ENCODE measurements around the gene HMGCS1. TPM values are rescaled to one million over a fixed set of nuclear protein-coding genes. Genes with fewer than 3 reads are reported as not detected.

Gene HMGCS1
- total and polyA plus RNA-seq, 4 donors, result 91.9 to 360 (median 164) TPM

DNA sequence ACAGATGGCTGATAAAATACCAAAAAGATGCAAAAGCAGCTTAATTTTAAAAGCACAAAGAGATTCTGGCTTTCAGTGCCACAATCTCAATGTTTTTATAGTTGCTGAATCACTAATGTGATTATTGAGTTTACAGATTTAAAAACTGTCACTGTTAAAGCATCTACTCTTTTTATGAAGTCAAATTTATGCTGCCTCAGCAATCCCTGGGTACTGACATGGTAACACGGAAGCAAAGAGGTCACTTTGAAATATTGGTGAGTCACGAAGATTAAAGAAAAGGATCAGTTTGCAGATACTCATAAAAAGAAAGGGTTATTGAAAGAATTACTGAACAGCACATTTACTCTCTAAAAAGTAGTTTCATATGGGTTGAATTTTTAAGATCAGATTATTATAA, 39.7 kb upstream of the HMGCS1 start:
- H3K27me3 ChIP-seq (ENCODE audit: control insufficient read depth in 3 of 3, insufficient read depth in 3 of 3, low read length in 2 of 3), result no peaks in the 10 kb centered on the region
- H3K9ac ChIP-seq (ENCODE audit: insufficient read depth in 1 of 2, low read length in 2 of 2), result no peak overlapping the region
- H3K27ac ChIP-seq (ENCODE audit: low read depth in 1 of 2, low read length in 1 of 2), result no peak overlapping the region
- H3K9me3 ChIP-seq (ENCODE audit: control insufficient read depth in 4 of 4, insufficient read depth in 3 of 4, low read length in 3 of 4), result no peaks in the 10 kb centered on the region
- 78 to 81% methylated on average over 2 of the region's 2 CpGs for WGBS, 2 donors
- peaks cover 0 to 31% (median 12%) of the 10 kb centered on the region in 5 donors for H3K4me1 ChIP-seq (ENCODE audit: control insufficient read depth in 5 of 5, insufficient read depth in 5 of 5, low read length in 5 of 5)
- DNase-seq (no peak), ATAC-seq (ENCODE audit: insufficient read depth, low FRiP score) (no peak)
- no peaks in the 10 kb centered on the region for H3K36me3 ChIP-seq (ENCODE audit: control insufficient read depth in 4 of 4, insufficient read depth in 4 of 4, low read length in 4 of 4)
- H3K4me3 ChIP-seq, result no peak overlapping the region
- TF ChIP-seq CTCF (IDR thresholded peaks at IDR 0.05; ENCODE audit: control extremely low read depth, extremely low read depth), result no peak

DNA sequence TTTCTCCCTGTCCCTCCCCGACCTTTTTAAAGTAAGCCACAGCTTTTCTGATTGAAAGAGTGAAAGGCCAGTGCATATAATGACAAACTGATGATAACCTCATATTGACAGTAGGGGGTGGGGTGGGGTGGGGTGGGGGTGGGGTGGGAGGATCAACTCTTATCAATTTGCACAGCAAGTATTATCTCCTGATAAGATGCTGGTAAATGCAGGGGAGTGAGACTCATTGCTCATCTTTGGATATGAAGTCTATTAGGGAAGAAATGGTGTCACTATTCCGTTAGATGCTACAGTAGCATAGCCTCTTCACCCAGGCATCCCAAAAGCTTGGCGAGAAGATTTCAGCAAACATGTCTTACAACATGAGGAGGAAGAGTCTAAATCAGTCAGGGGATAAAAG, 38.9 kb upstream of the HMGCS1 start:
- ATAC-seq (ENCODE audit: insufficient read depth, low FRiP score) (no peak), DNase-seq (no peak)
- Histone ChIP-seq H3K9ac (ENCODE audit: insufficient read depth in 1 of 2, low read length in 2 of 2) (no peak overlapping the region), H3K4me3 (no peak overlapping the region), H3K36me3 (ENCODE audit: control insufficient read depth in 4 of 4, insufficient read depth in 4 of 4, low read length in 4 of 4) (no peaks in the 10 kb centered on the region), H3K27me3 (ENCODE audit: control insufficient read depth in 3 of 3, insufficient read depth in 3 of 3, low read length in 2 of 3) (no peaks in the 10 kb centered on the region), H3K4me1 (ENCODE audit: control insufficient read depth in 5 of 5, insufficient read depth in 5 of 5, low read length in 5 of 5) (peaks cover 0 to 23% (median 4%) of the 10 kb centered on the region in 5 donors), H3K9me3 (ENCODE audit: control insufficient read depth in 4 of 4, insufficient read depth in 3 of 4, low read length in 3 of 4) (peaks cover 0 to 2% (median 0%) of the 10 kb centered on the region in 4 donors), H3K27ac (ENCODE audit: low read depth in 1 of 2, low read length in 1 of 2) (no peak overlapping the region)
- TF ChIP-seq CTCF (IDR thresholded peaks at IDR 0.05; ENCODE audit: control extremely low read depth, extremely low read depth), result no peak
- WGBS, 2 donors, result 80 to 84% methylated on average over 3 of the region's 3 CpGs

DNA sequence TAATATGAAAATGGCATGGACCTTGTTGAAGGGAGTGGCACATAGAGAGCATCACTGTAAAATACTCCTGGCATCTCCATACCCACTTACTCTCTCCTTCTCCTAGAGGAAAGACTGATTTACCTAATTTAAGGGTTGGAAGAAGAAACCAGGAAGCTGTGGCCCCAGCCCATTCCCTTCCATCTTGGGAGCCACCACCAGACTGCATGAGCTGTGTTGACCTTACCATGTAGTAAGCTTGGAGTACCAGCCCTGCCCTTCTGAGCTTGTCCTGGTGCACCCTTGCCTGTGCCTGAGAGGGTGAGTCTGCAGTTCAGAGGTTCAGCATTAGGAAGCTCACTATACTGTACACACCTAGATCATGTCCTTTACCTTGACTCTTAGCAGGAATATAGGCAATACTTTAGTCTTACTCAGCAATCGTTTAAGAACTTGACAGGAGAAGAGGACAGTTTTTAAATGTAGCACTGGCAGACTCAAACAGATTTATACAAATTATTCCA, 35.7 kb upstream of the HMGCS1 start:
- no peak overlapping the region for H3K9ac ChIP-seq (ENCODE audit: insufficient read depth in 1 of 2, low read length in 2 of 2)
- H3K36me3 ChIP-seq (ENCODE audit: control insufficient read depth in 4 of 4, insufficient read depth in 4 of 4, low read length in 4 of 4), result no peaks in the 10 kb centered on the region
- no peak for DNase-seq
- H3K27me3 ChIP-seq (ENCODE audit: control insufficient read depth in 3 of 3, insufficient read depth in 3 of 3, low read length in 2 of 3), result no peaks in the 10 kb centered on the region
- H3K4me1 ChIP-seq (ENCODE audit: control insufficient read depth in 5 of 5, insufficient read depth in 5 of 5, low read length in 5 of 5), result peaks cover 0 to 18% (median 0%) of the 10 kb centered on the region in 5 donors
- H3K9me3 ChIP-seq (ENCODE audit: control insufficient read depth in 4 of 4, insufficient read depth in 3 of 4, low read length in 3 of 4), result peaks cover 0 to 2% (median 0%) of the 10 kb centered on the region in 4 donors
- 94 to 97% methylated on average over 1 of the region's 1 CpG for WGBS, 2 donors
- no peak for ATAC-seq (ENCODE audit: insufficient read depth, low FRiP score)
- H3K4me3 ChIP-seq, result no peak overlapping the region
- no peak overlapping the region for H3K27ac ChIP-seq (ENCODE audit: low read depth in 1 of 2, low read length in 1 of 2)
- no peak for TF ChIP-seq CTCF (IDR thresholded peaks at IDR 0.05; ENCODE audit: control extremely low read depth, extremely low read depth)

- H3K27ac ChIP-seq (ENCODE audit: low read depth in 1 of 2, low read length in 1 of 2), result no peak overlapping the region
- peaks cover 0 to 15% (median 0%) of the 10 kb centered on the region in 5 donors for H3K4me1 ChIP-seq (ENCODE audit: control insufficient read depth in 5 of 5, insufficient read depth in 5 of 5, low read length in 5 of 5)
- DNase-seq, result no peak
- H3K4me3 ChIP-seq, result no peak overlapping the region
- 71 to 84% methylated on average over 4 of the region's 4 CpGs for WGBS, 2 donors
- no peak for TF ChIP-seq CTCF (IDR thresholded peaks at IDR 0.05; ENCODE audit: control extremely low read depth, extremely low read depth)
- no peak for ATAC-seq (ENCODE audit: insufficient read depth, low FRiP score)
- H3K9ac ChIP-seq (ENCODE audit: insufficient read depth in 1 of 2, low read length in 2 of 2), result no peak overlapping the region
- no peaks in the 10 kb centered on the region for H3K27me3 ChIP-seq (ENCODE audit: control insufficient read depth in 3 of 3, insufficient read depth in 3 of 3, low read length in 2 of 3)
- H3K9me3 ChIP-seq (ENCODE audit: control insufficient read depth in 4 of 4, insufficient read depth in 3 of 4, low read length in 3 of 4), result peaks cover 0 to 2% (median 0%) of the 10 kb centered on the region in 4 donors
- no peaks in the 10 kb centered on the region for H3K36me3 ChIP-seq (ENCODE audit: control insufficient read depth in 4 of 4, insufficient read depth in 4 of 4, low read length in 4 of 4)
Measured at GRCh38 chr5:43348207-43348606, 35.0 kb upstream of the HMGCS1 start.

Measured in lung (tissue), 12 donors.